GM10248 (cell line): ENCODE data around the gene PELO.
A peak's percentile ranks its signal among the peaks of the same experiment; 100 is the strongest.

Source experiments
- CTCF ChIA-PET: fragments of 300-600 bp; sonication (Branson Sonifier 250); formaldehyde crosslinking; extraction: SDS; loops from one replicate; lab custom pipeline; 2021; ENCODE audit warnings: antibody characterized with exemption; lab: Yijun Ruan, JAX
- POLR2A ChIA-PET: fragments of 350-650 bp; sonication (Branson Sonifier 250); formaldehyde crosslinking; extraction: SDS; loops from one replicate; lab custom pipeline; 2020; ENCODE audit warnings: antibody characterized with exemption; lab: Yijun Ruan, JAX
- DNase-seq: peaks from one replicate; pipeline ENCODE4 v3.0.0; 2012; ENCODE audit errors: extremely low spot score
- CTCF ChIP-seq: IDR thresholded peaks from 2 replicates; pipeline ENCODE4 v1.5.1; 2012; ENCODE audit warnings: mild to moderate bottlenecking, low read depth; ENCODE audit errors: extremely low read depth, missing control alignments, control extremely low read depth

The PELO gene

GRCh38 chr5:52824827-52825226, 37.1 kb downstream of the PELO start:
- no peak for DNase-seq
- ChIA-PET POLR2A (no interaction called here), CTCF (interaction anchor here (1.3 kb wide), 1 partner anchor 91 kb away, joined by 4 read pairs; no protein-coding TSS in a partner anchor)
- TF ChIP-seq CTCF: no peak

- ChIA-PET CTCF (interaction anchor here (1.4 kb wide), 2 partner anchors 14 to 15 kb away, joined by 3 to 4 read pairs; no protein-coding TSS in a partner anchor), POLR2A (interaction anchor here (0.6 to 0.9 kb wide), 2 partner anchors 26 to 132 kb away, joined by 3 to 4 read pairs; no protein-coding TSS in a partner anchor)
- TF ChIP-seq CTCF: no peak
- peak; percentile 6 for DNase-seq
Measured at GRCh38 chr5:52825826-52826225, 38.1 kb downstream of the PELO start.

GRCh38 chr5:52827815-52828214, 40.1 kb downstream of the PELO start:
- no peak for DNase-seq
- ChIA-PET CTCF (no interaction called here), POLR2A (no interaction called here)
- TF ChIP-seq CTCF: no peak

GRCh38 chr5:52829664-52830063, 41.9 kb downstream of the PELO start:
- no peak for DNase-seq
- CTCF ChIA-PET: no interaction called here
- no peak for TF ChIP-seq CTCF
- POLR2A ChIA-PET: no interaction called here

GRCh38 chr5:52830650-52831049, 42.9 kb downstream of the PELO start:
- ChIA-PET CTCF (no interaction called here), POLR2A (no interaction called here)
- no peak for TF ChIP-seq CTCF
- no peak for DNase-seq

- no peak for DNase-seq
- TF ChIP-seq CTCF: no peak
- POLR2A ChIA-PET: no interaction called here
- CTCF ChIA-PET: no interaction called here
Measured at GRCh38 chr5:52831786-52832511, 44.2 kb downstream of the PELO start.
